Karpas-422 (cell line): ENCODE data around the gene URI1. TPM values are rescaled to one million over a fixed set of nuclear protein-coding genes. Genes with fewer than 3 reads are reported as not detected.

Experiments used
- DNase-seq: peaks from one replicate; pipeline ENCODE4 v3.0.0-alpha.2; 2015
- H2AFZ ChIP-seq: fragments of 200-600 bp; sonication (generic); 2 replicates; pipeline ENCODE4 v1.6.1; 2014; ENCODE audit warnings: antibody characterized with exemption, low read length, mixed read lengths
- H3K27ac ChIP-seq: fragments of 200-600 bp; sonication (generic); 2 replicates; pipeline ENCODE4 v1.5.1; 2014; ENCODE audit warnings: mild to moderate bottlenecking, low read length, moderate library complexity
- H3K27me3 ChIP-seq: fragments of 200-600 bp; sonication (generic); 2 replicates; pipeline ENCODE4 v1.6.1; 2014; ENCODE audit warnings: low read length, mixed read lengths
- H3K36me3 ChIP-seq: fragments of 200-600 bp; sonication (generic); 2 replicates; pipeline ENCODE4 v1.6.1; 2014; ENCODE audit warnings: low read length, mixed read lengths; ENCODE audit not compliant: insufficient read depth
- H3K4me1 ChIP-seq: fragments of 200-600 bp; sonication (generic); 2 replicates; pipeline ENCODE4 v1.6.1; 2014; ENCODE audit warnings: mild to moderate bottlenecking, low read length, mixed read lengths
- H3K4me2 ChIP-seq: fragments of 200-600 bp; sonication (generic); 2 replicates; pipeline ENCODE4 v1.6.1; 2014; ENCODE audit warnings: low read length, low read depth, mild to moderate bottlenecking; ENCODE audit not compliant: poor library complexity, severe bottlenecking
- H3K4me3 ChIP-seq: fragments of 200-600 bp; sonication (generic); 2 replicates; pipeline ENCODE4 v1.5.1; 2014; ENCODE audit warnings: mild to moderate bottlenecking, antibody characterized with exemption, low read length, mixed read lengths
- H3K79me2 ChIP-seq: fragments of 200-600 bp; sonication (generic); 2 replicates; pipeline ENCODE4 v1.6.1; 2014; ENCODE audit warnings: mild to moderate bottlenecking, low read length, mixed read lengths
- H3K9ac ChIP-seq: fragments of 200-600 bp; sonication (generic); 2 replicates; pipeline ENCODE4 v1.6.0; 2014; ENCODE audit warnings: low read length
- H3K9me2 ChIP-seq: fragments of 200-600 bp; sonication (generic), shearing (Covaris generic); replicated peaks from 2 replicates; pipeline ENCODE4 v1.6.0; 2014; ENCODE audit warnings: mild to moderate bottlenecking, low read length, moderate library complexity; ENCODE audit not compliant: insufficient read depth
- H3K9me3 ChIP-seq: fragments of 300-700, 200-600 bp; sonication (generic); 2 replicates; pipeline ENCODE4 v1.6.1; 2014; ENCODE audit warnings: low read length, mixed read lengths
- H4K20me1 ChIP-seq: fragments of 200-600 bp; sonication (generic); 2 replicates; pipeline ENCODE4 v1.6.1; 2014; ENCODE audit warnings: mild to moderate bottlenecking, antibody characterized with exemption, low read length, low read depth; ENCODE audit not compliant: insufficient read depth
- total RNA-seq: library from RNA; depleted of rRNA; stranded (reverse); fragments of >200 nt; shearing (Covaris generic); gene quantifications from 2 replicates; pipeline ENCODE4 v1.2.3, GENCODE V29; 2014; ENCODE audit warnings: low replicate concordance

URI1 gene
- total RNA-seq, 1 experiment from 2014 or later, result 77.7 TPM

GRCh38 chr19:30022659-30023058 lies 80.6 kb downstream of the URI1 start:
- H3K9ac ChIP-seq, result no peak overlapping the region
- H4K20me1 ChIP-seq, result no peaks in the 10 kb centered on the region
- no peak for DNase-seq
- H2AFZ ChIP-seq, result no peak overlapping the region
- H3K4me3 ChIP-seq, result no peak overlapping the region
- H3K4me1 ChIP-seq, result peaks cover 15% of the 10 kb centered on the region
- no peaks in the 10 kb centered on the region for H3K9me2 ChIP-seq
- peaks cover 25% of the 10 kb centered on the region for H3K36me3 ChIP-seq
- H3K27me3 ChIP-seq, result no peaks in the 10 kb centered on the region
- H3K79me2 ChIP-seq, result peaks cover 45% of the 10 kb centered on the region
- H3K27ac ChIP-seq, result no peak overlapping the region; the same call in 1 of the 2 replicates
- no peak overlapping the region for H3K4me2 ChIP-seq
- no peaks in the 10 kb centered on the region for H3K9me3 ChIP-seq

- Histone ChIP-seq H3K27me3 (no peaks in the 10 kb centered on the region), H3K9ac (no peak overlapping the region), H3K4me3 (no peak overlapping the region), H3K27ac (peak overlapping the region; percentile 16; the same call in 1 of the 2 replicates), H3K79me2 (peaks cover 52% of the 10 kb centered on the region), H3K9me3 (no peaks in the 10 kb centered on the region), H3K4me2 (no peak overlapping the region), H3K36me3 (peaks cover 27% of the 10 kb centered on the region), H2AFZ (no peak overlapping the region), H4K20me1 (no peaks in the 10 kb centered on the region), H3K4me1 (peaks cover 15% of the 10 kb centered on the region), H3K9me2 (no peaks in the 10 kb centered on the region)
- DNase-seq, result peak; percentile 56
These were observed 81.3 kb downstream of the URI1 start for GRCh38 chr19:30023330-30023729.

GRCh38 chr19:30024091-30024490 lies 82.1 kb downstream of the URI1 start:
- Histone ChIP-seq H4K20me1 (no peaks in the 10 kb centered on the region), H3K79me2 (peaks cover 58% of the 10 kb centered on the region), H3K27me3 (no peaks in the 10 kb centered on the region), H3K9me2 (no peaks in the 10 kb centered on the region), H3K4me2 (no peak overlapping the region), H3K4me1 (peaks cover 15% of the 10 kb centered on the region), H3K9ac (no peak overlapping the region), H3K27ac (no peak overlapping the region; the same call in 1 of the 2 replicates), H3K36me3 (peaks cover 29% of the 10 kb centered on the region), H3K9me3 (no peaks in the 10 kb centered on the region), H2AFZ (no peak overlapping the region), H3K4me3 (no peak overlapping the region)
- no peak for DNase-seq

GRCh38 chr19:30026933-30027332 lies 84.9 kb downstream of the URI1 start:
- Histone ChIP-seq H3K27me3 (no peaks in the 10 kb centered on the region), H3K4me3 (no peak overlapping the region), H3K9me2 (no peaks in the 10 kb centered on the region)

GRCh38 chr19:30028118-30028991 lies 86.3 kb downstream of the URI1 start:
- Histone ChIP-seq H3K4me2 (no peak overlapping the region), H3K9me3 (no peaks in the 10 kb centered on the region), H4K20me1 (no peaks in the 10 kb centered on the region), H3K4me3 (no peak overlapping the region), H3K4me1 (peaks cover 8% of the 10 kb centered on the region), H3K9me2 (no peaks in the 10 kb centered on the region), H3K27ac (no peak overlapping the region), H3K36me3 (peaks cover 58% of the 10 kb centered on the region), H3K9ac (no peak overlapping the region), H3K79me2 (peaks cover 84% of the 10 kb centered on the region), H2AFZ (no peak overlapping the region), H3K27me3 (no peaks in the 10 kb centered on the region)
- DNase-seq, result no peak

More at GRCh38 chr19:30026933-30027332, 84.9 kb downstream of the URI1 start:
- DNase-seq, result no peak
- Histone ChIP-seq H3K9me3 (no peaks in the 10 kb centered on the region), H3K9ac (no peak overlapping the region), H3K79me2 (peaks cover 82% of the 10 kb centered on the region), H3K4me1 (peaks cover 15% of the 10 kb centered on the region), H3K4me2 (no peak overlapping the region), H3K27ac (no peak overlapping the region), H4K20me1 (no peaks in the 10 kb centered on the region), H3K36me3 (peaks cover 45% of the 10 kb centered on the region), H2AFZ (no peak overlapping the region)

GRCh38 chr19:30028992-30029343 lies 86.9 kb downstream of the URI1 start:
- no peak overlapping the region for H3K27ac ChIP-seq
- H2AFZ ChIP-seq, result no peak overlapping the region
- DNase-seq, result no peak
- no peaks in the 10 kb centered on the region for H3K9me2 ChIP-seq
- no peak overlapping the region for H3K9ac ChIP-seq
- no peaks in the 10 kb centered on the region for H4K20me1 ChIP-seq
- H3K4me2 ChIP-seq, result no peak overlapping the region
- H3K79me2 ChIP-seq, result peaks cover 79% of the 10 kb centered on the region
- H3K9me3 ChIP-seq, result no peaks in the 10 kb centered on the region; the same call in 1 of the 2 replicates
- no peaks in the 10 kb centered on the region for H3K27me3 ChIP-seq
- H3K4me3 ChIP-seq, result no peak overlapping the region
- peaks cover 60% of the 10 kb centered on the region for H3K36me3 ChIP-seq
- H3K4me1 ChIP-seq, result peaks cover 2% of the 10 kb centered on the region; the same call in 1 of the 2 replicates

GRCh38 chr19:30029721-30030510 lies 87.9 kb downstream of the URI1 start:
- Histone ChIP-seq H3K27me3 (no peaks in the 10 kb centered on the region), H3K4me3 (no peak overlapping the region), H2AFZ (no peak overlapping the region), H3K79me2 (peaks cover 77% of the 10 kb centered on the region), H3K9me2 (no peaks in the 10 kb centered on the region), H3K27ac (no peak overlapping the region), H3K4me1 (no peaks in the 10 kb centered on the region), H3K36me3 (peaks cover 70% of the 10 kb centered on the region), H3K9ac (no peak overlapping the region), H3K4me2 (no peak overlapping the region), H3K9me3 (no peaks in the 10 kb centered on the region; the same call in 1 of the 2 replicates), H4K20me1 (no peaks in the 10 kb centered on the region)
- no peak for DNase-seq

- Histone ChIP-seq H3K9me3 (no peaks in the 10 kb centered on the region; the same call in 1 of the 2 replicates), H3K27me3 (no peaks in the 10 kb centered on the region), H2AFZ (no peak overlapping the region), H3K36me3 (peaks cover 79% of the 10 kb centered on the region), H4K20me1 (no peaks in the 10 kb centered on the region), H3K4me2 (no peak overlapping the region), H3K79me2 (peaks cover 40% of the 10 kb centered on the region), H3K27ac (no peak overlapping the region), H3K4me1 (no peaks in the 10 kb centered on the region), H3K4me3 (no peak overlapping the region), H3K9ac (no peak overlapping the region), H3K9me2 (no peaks in the 10 kb centered on the region)
- no peak for DNase-seq
These were observed 92.3 kb downstream of the URI1 start for GRCh38 chr19:30034321-30034720.
